Transverse colon (tissue), 4 donors: ENCODE results near the gene CACNB2.

Experiments used
- EP300 ChIP-seq: sonication (generic); formaldehyde crosslinking; IDR thresholded peaks from one replicate; pipeline ENCODE4 v1.6.1; 2017; ENCODE audit warnings: antibody characterized with exemption, low read depth
- POLR2AphosphoS5 ChIP-seq, 3 donors: sonication (generic); formaldehyde crosslinking; IDR thresholded peaks; one replicate each; pipeline ENCODE4 v1.6.1; 2016; ENCODE audit warnings: antibody characterized with exemption in 3 of 3
- TF ChIP-seq, protein P1 (sequence below), 5 experiments: fragments of 200-600 bp in 3 of 5; fragments of 450-650 bp in 2 of 5; sonication (generic) in 3 of 5; IDR thresholded peaks; 1 replicate in 2 of 5; 2 replicates in 3 of 5; pipeline ENCODE4 v1.5.1; 2016 to 2017; ENCODE audit warnings: antibody characterized with exemption in 5 of 5, inconsistent platforms in 3 of 5, mild to moderate bottlenecking in 2 of 5, moderate library complexity in 1 of 5

DNA sequence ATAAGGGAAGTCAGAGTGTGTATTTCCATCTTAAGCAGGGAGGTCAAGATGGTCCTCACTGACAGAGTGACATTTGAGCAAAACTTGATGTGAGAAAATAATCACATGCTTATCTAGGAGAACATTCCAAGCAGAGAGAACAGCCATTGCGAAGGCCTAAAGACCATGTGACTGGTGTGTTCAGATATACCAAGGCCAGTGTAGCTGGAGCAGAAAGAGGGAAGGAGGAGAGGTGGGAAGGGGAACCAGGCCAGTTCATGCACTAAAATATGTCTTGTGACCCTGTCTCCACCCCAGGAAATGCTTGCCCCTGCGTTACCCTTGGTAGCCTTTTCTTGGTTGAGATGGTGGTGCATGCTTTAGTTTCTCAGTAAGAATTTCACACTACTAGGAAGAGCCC, 77.4 kb downstream of the CACNB2 start:
- TF ChIP-seq EP300, result no peak
- no peak for TF ChIP-seq POLR2AphosphoS5 (IDR thresholded peaks at IDR 0.05)
- TF ChIP-seq, protein P1, sequence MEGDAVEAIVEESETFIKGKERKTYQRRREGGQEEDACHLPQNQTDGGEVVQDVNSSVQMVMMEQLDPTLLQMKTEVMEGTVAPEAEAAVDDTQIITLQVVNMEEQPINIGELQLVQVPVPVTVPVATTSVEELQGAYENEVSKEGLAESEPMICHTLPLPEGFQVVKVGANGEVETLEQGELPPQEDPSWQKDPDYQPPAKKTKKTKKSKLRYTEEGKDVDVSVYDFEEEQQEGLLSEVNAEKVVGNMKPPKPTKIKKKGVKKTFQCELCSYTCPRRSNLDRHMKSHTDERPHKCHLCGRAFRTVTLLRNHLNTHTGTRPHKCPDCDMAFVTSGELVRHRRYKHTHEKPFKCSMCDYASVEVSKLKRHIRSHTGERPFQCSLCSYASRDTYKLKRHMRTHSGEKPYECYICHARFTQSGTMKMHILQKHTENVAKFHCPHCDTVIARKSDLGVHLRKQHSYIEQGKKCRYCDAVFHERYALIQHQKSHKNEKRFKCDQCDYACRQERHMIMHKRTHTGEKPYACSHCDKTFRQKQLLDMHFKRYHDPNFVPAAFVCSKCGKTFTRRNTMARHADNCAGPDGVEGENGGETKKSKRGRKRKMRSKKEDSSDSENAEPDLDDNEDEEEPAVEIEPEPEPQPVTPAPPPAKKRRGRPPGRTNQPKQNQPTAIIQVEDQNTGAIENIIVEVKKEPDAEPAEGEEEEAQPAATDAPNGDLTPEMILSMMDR (IDR thresholded peaks at IDR 0.05), result no peak
